Measurements from ENCODE around the gene TLR8. TPM values are rescaled to one million over a fixed set of nuclear protein-coding genes. Genes with fewer than 3 reads are reported as not detected.

Gene TLR8
- total RNA-seq, 4 donors from 2014 or later: 0.37 to 1.3 (median 0.82) TPM; not detected in 1

DNA sequence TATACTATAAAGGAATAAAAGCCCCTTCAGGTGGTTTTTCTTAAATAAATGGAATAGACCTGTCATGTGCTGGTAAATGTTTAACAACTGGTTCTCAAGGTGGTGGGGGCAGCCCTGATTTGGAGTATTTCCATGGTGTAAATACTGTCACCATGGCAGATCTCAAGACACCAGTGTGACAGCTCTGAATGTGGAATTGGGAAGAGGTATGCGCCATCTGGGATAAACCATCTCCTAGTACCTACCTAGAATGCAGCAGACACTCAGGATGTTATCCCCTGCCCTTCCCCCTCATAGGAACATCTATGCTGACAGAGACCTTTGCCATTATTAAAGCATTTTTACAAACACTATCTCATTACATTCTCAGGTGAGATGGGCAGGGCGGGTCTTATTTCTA, 42.1 kb downstream of the TLR8 start:
- no peak for DNase-seq
- intact Hi-C loops (cut with DNase I; ENCODE audit: low total_unique reads) (no loop called here), in situ Hi-C loops (cut with MboI; ENCODE audit: low pct_ligation_motif_present in 1 of 4, low pct_unique_long_range_greater_than_20kb in 1 of 4, low sequenced_read_pairs in 3 of 4) (no loop called here)
- Histone ChIP-seq H3K4me3 (no peak overlapping the region), H3K9me3 (no peaks in the 10 kb centered on the region), H3K4me1 (peaks cover 0 to 25% (median 17%) of the 10 kb centered on the region in 4 donors), H3K36me3 (no peaks in the 10 kb centered on the region), H3K27me3 (no peaks in the 10 kb centered on the region), H3K27ac (peak overlapping the region; percentile 78 to 84 (median 82))
- TF ChIP-seq POLR2AphosphoS5 (IDR thresholded peaks at IDR 0.05) (no peak), POLR2A (IDR thresholded peaks at IDR 0.05) (no peak), EP300 (IDR thresholded peaks at IDR 0.05; ENCODE audit: low read depth) (no peak)
- TF ChIP-seq, protein P1, sequence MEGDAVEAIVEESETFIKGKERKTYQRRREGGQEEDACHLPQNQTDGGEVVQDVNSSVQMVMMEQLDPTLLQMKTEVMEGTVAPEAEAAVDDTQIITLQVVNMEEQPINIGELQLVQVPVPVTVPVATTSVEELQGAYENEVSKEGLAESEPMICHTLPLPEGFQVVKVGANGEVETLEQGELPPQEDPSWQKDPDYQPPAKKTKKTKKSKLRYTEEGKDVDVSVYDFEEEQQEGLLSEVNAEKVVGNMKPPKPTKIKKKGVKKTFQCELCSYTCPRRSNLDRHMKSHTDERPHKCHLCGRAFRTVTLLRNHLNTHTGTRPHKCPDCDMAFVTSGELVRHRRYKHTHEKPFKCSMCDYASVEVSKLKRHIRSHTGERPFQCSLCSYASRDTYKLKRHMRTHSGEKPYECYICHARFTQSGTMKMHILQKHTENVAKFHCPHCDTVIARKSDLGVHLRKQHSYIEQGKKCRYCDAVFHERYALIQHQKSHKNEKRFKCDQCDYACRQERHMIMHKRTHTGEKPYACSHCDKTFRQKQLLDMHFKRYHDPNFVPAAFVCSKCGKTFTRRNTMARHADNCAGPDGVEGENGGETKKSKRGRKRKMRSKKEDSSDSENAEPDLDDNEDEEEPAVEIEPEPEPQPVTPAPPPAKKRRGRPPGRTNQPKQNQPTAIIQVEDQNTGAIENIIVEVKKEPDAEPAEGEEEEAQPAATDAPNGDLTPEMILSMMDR (IDR thresholded peaks at IDR 0.05): no peak
- 94% methylated on average over 2 of the region's 2 CpGs; no CpG with 5 or more reads in 1 of the 2 donors for WGBS, 2 donors (ENCODE audit: low coverage in 1 of 2)

DNA sequence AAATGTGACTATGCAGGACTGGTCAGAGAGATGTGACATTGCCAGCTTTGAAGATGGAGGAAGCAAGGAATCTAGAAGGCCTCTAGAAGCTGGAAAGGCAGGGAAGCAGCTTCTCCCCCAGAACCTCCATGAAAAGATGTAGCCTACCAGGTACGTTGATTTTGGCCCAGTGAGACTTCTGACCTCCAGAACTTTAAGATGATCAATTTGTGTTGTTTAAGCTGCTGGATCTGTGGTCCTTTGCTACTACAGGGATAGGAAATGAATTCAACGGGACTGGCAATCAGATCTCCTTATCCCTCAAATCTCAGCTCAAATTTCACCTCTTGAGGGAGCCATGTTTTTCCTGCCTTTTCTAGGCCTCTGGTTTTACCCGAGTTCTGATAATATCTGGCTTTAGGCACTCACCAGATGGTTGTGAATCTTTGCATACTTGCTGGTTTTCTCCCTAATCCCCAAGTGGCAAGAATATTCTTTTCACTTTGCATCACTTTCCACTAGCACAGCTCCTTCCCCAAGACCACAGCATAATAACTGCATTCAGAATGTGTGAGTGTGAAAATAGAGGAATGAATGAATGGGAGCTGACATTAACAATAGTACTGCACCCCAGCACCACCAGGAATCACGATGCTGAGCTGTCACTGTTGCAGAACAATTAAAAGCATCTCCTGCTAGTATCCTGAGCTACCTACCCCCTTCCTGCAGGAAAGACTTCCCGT, 42.9 kb downstream of the TLR8 start:
- Histone ChIP-seq H3K27ac (peak overlapping the region; percentile 70 to 83 (median 82)), H3K36me3 (no peaks in the 10 kb centered on the region), H3K4me3 (no peak overlapping the region), H3K4me1 (peaks cover 0 to 25% (median 17%) of the 10 kb centered on the region in 4 donors), H3K27me3 (no peaks in the 10 kb centered on the region), H3K9me3 (no peaks in the 10 kb centered on the region)
- WGBS, 2 donors (ENCODE audit: low coverage in 1 of 2): 0 to 41% methylated on average over 1 to 5 of the region's 5 CpGs
- in situ Hi-C loops (cut with MboI; ENCODE audit: low pct_ligation_motif_present in 1 of 4, low pct_unique_long_range_greater_than_20kb in 1 of 4, low sequenced_read_pairs in 3 of 4) (no loop called here), intact Hi-C loops (cut with DNase I; ENCODE audit: low total_unique reads) (no loop called here)
- TF ChIP-seq POLR2AphosphoS5 (IDR thresholded peaks at IDR 0.05): no peak
- no peak for TF ChIP-seq POLR2A (IDR thresholded peaks at IDR 0.05)
- no peak for TF ChIP-seq EP300 (IDR thresholded peaks at IDR 0.05; ENCODE audit: low read depth)
- TF ChIP-seq, protein P1 (IDR thresholded peaks at IDR 0.05): no peak
- DNase-seq: no peak

DNA sequence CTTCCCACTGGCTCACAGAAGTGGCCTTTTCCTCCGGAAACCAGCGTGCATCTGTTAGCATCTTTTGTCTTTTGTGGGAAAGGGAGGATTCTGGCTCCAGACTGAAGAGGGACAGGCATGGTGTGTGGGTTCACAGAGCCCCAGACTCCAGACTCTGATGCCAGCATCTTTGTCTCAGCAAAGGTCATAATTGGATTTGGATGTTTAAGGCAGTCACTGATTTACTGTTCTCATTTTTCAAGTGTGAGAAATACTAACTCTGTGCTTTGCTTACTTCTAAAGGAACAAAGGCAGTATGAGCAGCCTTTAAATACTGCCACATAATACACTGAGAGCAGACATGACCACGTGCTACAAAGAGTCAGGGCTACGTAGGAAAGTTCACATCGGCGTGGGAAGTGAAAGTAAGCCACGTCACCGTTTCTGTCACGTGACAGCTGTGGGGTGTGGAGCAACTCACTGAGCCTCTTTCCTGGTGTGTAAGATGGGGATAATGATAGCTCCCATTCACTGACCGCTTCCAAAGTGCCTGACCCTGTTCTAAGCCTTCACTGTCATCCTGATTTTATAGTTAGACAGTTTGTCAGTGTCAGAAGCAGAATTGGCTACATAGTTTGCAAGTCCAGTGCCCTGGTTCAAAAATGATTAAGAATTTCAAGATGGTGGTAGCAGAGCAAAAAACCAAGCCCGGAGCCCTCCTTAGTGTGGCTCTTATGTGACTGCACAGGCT, 43.7 kb downstream of the TLR8 start:
- peak overlapping the region in 1 of 4 donors; percentile 16 for H3K4me3 ChIP-seq
- peak; percentile 51 to 68 (median 53) for TF ChIP-seq POLR2AphosphoS5 (IDR thresholded peaks at IDR 0.05)
- TF ChIP-seq POLR2A (IDR thresholded peaks at IDR 0.05): peak; percentile 43
- no peak for TF ChIP-seq EP300 (IDR thresholded peaks at IDR 0.05; ENCODE audit: low read depth)
- TF ChIP-seq, protein P1 (IDR thresholded peaks at IDR 0.05): no peak
- H3K4me1 ChIP-seq: peaks cover 0 to 25% (median 17%) of the 10 kb centered on the region in 4 donors
- H3K27me3 ChIP-seq: no peaks in the 10 kb centered on the region
- H3K36me3 ChIP-seq: no peaks in the 10 kb centered on the region
- peak; percentile 89 for DNase-seq
- no peaks in the 10 kb centered on the region for H3K9me3 ChIP-seq
- intact Hi-C loops (cut with DNase I; ENCODE audit: low total_unique reads) (no loop called here), in situ Hi-C loops (cut with MboI; ENCODE audit: low pct_ligation_motif_present in 1 of 4, low pct_unique_long_range_greater_than_20kb in 1 of 4, low sequenced_read_pairs in 3 of 4) (loop anchor here (10.0 to 25.0 kb wide), 3 partner anchors 535 to 712 kb away; partner anchors contain the start of gene TCEANC (in 2 of the 4))
- peak overlapping the region; percentile 70 to 83 (median 82) for H3K27ac ChIP-seq
- WGBS, 2 donors (ENCODE audit: low coverage in 1 of 2): 28% methylated on average over 11 of the region's 11 CpGs; no CpG with 5 or more reads in 1 of the 2 donors
